Measurements from ENCODE around the gene FNDC3A.

Gene FNDC3A

GRCh38 chr13:49084961-49085360 is 109.2 kb downstream of the FNDC3A start:
- H3K9me3 ChIP-seq (ENCODE audit: severe bottlenecking): no peaks in the 10 kb centered on the region
- no peak for DNase-seq
- no peaks in the 10 kb centered on the region for H3K36me3 ChIP-seq
- no peak overlapping the region for H3K27ac ChIP-seq
- H3K27me3 ChIP-seq (ENCODE audit: insufficient read depth, low read depth, severe bottlenecking): no peaks in the 10 kb centered on the region
- H3K4me3 ChIP-seq (ENCODE audit: low read depth, low read length): no peak overlapping the region
- TF ChIP-seq CTCF (IDR thresholded peaks at IDR 0.05; ENCODE audit: low read depth, low read length): no peak

GRCh38 chr13:49086722-49087121 is 111.0 kb downstream of the FNDC3A start:
- Histone ChIP-seq H3K27me3 (ENCODE audit: insufficient read depth, low read depth, severe bottlenecking) (no peaks in the 10 kb centered on the region), H3K36me3 (no peaks in the 10 kb centered on the region), H3K27ac (no peak overlapping the region), H3K4me3 (ENCODE audit: low read depth, low read length) (no peak overlapping the region), H3K9me3 (ENCODE audit: severe bottlenecking) (no peaks in the 10 kb centered on the region)
- no peak for DNase-seq
- no peak for TF ChIP-seq CTCF (IDR thresholded peaks at IDR 0.05; ENCODE audit: low read depth, low read length)

DNA sequence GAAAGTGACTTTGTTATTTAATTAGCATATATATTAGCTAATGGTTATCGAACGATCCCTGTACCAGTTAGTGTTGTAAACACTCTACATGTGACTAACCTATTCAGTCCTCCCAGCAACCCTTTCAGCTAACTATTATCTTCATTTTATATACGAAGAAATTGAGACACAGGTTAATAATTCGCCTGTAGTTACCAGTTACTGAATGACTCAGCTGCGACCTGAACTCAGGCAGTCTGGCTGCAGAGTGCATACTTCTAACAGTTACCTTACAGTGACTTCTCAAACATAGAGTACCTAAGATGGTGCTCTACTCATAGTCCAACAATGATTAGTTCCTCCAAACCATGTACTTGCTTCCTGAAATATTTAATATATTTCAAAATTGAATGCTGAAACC is 117.7 kb downstream of the FNDC3A start:
- TF ChIP-seq CTCF (IDR thresholded peaks at IDR 0.05; ENCODE audit: low read depth, low read length): no peak
- no peak for DNase-seq
- H3K27me3 ChIP-seq (ENCODE audit: insufficient read depth, low read depth, severe bottlenecking): no peaks in the 10 kb centered on the region
- H3K36me3 ChIP-seq: no peaks in the 10 kb centered on the region
- H3K9me3 ChIP-seq (ENCODE audit: severe bottlenecking): no peaks in the 10 kb centered on the region
- H3K27ac ChIP-seq: no peak overlapping the region
- no peak overlapping the region for H3K4me3 ChIP-seq (ENCODE audit: low read depth, low read length)

DNA sequence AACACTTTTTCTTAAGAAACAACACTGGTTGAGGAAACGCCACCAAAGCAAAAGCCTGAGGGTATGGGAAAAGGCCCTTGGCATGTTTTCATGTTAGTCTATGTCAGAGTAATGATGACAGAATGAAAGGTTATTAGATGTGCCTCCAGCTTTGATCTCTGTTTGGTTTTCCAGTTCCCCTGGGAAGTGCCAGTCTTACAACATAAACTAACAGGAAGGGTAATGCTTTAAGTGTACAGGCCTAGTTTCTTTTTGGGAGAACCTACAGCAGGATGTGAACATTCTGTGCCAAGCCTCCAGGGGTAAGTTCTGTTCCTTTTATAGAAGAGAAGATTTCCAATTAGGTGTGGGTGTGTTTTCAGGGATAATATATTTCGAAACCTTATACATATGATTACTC is 121.7 kb downstream of the FNDC3A start:
- DNase-seq: no peak
- TF ChIP-seq CTCF (IDR thresholded peaks at IDR 0.05; ENCODE audit: low read depth, low read length): no peak
- no peaks in the 10 kb centered on the region for H3K36me3 ChIP-seq
- H3K27ac ChIP-seq: no peak overlapping the region
- H3K4me3 ChIP-seq (ENCODE audit: low read depth, low read length): no peak overlapping the region
- H3K27me3 ChIP-seq (ENCODE audit: insufficient read depth, low read depth, severe bottlenecking): no peaks in the 10 kb centered on the region
- no peaks in the 10 kb centered on the region for H3K9me3 ChIP-seq (ENCODE audit: severe bottlenecking)

- DNase-seq: no peak
- Histone ChIP-seq H3K27ac (no peak overlapping the region), H3K27me3 (ENCODE audit: insufficient read depth, low read depth, severe bottlenecking) (no peaks in the 10 kb centered on the region), H3K9me3 (ENCODE audit: severe bottlenecking) (no peaks in the 10 kb centered on the region), H3K36me3 (no peaks in the 10 kb centered on the region), H3K4me3 (ENCODE audit: low read depth, low read length) (no peak overlapping the region)
- no peak for TF ChIP-seq CTCF (IDR thresholded peaks at IDR 0.05; ENCODE audit: low read depth, low read length)
Measured at GRCh38 chr13:49098198-49098597, 122.5 kb downstream of the FNDC3A start.

DNA sequence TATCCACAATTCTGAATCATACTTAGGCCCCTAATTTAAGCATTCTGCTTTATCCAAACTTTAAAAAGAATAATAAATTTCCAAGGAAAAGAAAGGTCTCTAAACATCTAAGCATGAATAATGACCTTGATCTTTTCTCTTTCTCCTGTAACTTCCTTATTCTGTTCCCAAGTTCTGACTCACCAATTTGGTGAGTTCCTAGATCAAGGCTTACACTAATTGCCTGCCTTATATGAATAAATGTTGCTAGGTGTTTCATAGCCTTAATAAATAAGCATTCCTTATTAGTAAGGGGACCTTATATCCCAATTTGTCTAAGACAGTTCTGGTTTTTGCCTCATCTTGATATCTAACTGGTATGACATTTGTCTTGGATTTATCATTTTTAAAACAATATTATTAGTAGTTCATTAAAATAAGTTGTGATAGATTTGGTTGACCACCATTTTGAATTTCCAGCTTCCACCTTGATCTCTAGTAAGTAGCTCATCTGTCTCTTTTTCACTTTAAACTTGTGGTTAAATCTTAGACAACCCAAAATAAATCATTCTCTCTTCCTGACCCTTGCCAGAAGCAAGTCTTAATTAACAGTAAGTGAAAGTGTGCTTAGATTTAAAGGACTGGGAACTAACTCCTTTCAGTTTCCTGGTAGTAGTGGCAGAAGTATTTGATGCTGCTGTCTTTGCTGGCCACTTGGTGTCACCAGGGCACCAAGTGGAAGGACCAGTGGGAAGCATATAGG is 123.2 kb downstream of the FNDC3A start:
- DNase-seq: no peak
- Histone ChIP-seq H3K9me3 (ENCODE audit: severe bottlenecking) (no peaks in the 10 kb centered on the region), H3K4me3 (ENCODE audit: low read depth, low read length) (no peak overlapping the region), H3K27ac (no peak overlapping the region), H3K27me3 (ENCODE audit: insufficient read depth, low read depth, severe bottlenecking) (no peaks in the 10 kb centered on the region), H3K36me3 (no peaks in the 10 kb centered on the region)
- TF ChIP-seq CTCF (IDR thresholded peaks at IDR 0.05; ENCODE audit: low read depth, low read length): no peak
